ENCODE measurements around the gene PLXNA4.

PLXNA4 gene

DNA sequence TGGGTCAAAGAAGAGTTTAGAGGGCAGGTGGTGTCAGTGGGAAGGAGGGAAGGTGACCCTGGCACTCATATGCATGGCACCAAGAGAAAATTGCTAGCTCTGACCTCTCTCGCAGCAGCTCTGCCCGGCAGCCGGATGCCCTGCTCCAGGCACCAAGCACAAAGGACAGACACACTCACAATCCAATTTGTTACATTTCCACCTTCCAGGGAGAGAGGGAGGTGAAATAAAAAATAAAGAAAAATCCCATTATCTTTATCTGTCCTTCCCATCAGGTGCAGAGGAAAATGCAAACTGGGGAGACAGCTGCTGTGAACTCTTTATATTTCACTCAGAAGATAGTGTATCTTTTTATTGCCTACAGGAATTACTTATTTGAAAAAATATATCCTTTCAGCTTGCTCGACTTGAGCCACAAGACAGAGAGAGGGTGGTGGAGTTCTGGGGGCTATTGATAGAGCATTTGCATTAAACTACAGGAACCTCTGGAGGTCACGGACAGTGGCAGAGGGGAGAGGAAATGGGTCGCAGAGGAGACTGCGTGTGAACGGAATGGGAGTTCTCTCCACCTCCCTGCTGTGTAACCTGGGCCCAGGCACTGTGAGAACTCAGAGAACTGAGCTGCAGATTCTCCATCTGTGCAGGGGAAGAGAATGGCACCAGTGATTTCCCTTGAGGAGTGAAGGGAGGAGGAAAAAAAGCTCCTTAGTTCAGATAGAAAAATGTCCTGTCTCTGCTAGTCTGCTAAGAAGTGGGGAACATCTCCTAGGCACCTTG lies 421.4 kb downstream of the PLXNA4 start:
- TF ChIP-seq, protein P1, sequence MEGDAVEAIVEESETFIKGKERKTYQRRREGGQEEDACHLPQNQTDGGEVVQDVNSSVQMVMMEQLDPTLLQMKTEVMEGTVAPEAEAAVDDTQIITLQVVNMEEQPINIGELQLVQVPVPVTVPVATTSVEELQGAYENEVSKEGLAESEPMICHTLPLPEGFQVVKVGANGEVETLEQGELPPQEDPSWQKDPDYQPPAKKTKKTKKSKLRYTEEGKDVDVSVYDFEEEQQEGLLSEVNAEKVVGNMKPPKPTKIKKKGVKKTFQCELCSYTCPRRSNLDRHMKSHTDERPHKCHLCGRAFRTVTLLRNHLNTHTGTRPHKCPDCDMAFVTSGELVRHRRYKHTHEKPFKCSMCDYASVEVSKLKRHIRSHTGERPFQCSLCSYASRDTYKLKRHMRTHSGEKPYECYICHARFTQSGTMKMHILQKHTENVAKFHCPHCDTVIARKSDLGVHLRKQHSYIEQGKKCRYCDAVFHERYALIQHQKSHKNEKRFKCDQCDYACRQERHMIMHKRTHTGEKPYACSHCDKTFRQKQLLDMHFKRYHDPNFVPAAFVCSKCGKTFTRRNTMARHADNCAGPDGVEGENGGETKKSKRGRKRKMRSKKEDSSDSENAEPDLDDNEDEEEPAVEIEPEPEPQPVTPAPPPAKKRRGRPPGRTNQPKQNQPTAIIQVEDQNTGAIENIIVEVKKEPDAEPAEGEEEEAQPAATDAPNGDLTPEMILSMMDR (IDR thresholded peaks at IDR 0.05; ENCODE audit: insufficient read depth, low read length, poor library complexity, severe bottlenecking), result no peak
- no peak for TF ChIP-seq EZH2phosphoT487 (conservative IDR thresholded peaks at IDR 0.05; ENCODE audit: low read length)
- Histone ChIP-seq H3K9me3 (ENCODE audit: insufficient read depth, low read length) (no peaks in the 10 kb centered on the region), H3K4me3 (ENCODE audit: insufficient read depth, low read length, poor library complexity, severe bottlenecking) (no peak overlapping the region), H3K27me3 (ENCODE audit: low read length) (no peaks in the 10 kb centered on the region), H3K36me3 (ENCODE audit: low read length) (no peaks in the 10 kb centered on the region), H4K20me1 (ENCODE audit: low read depth, low read length) (no peaks in the 10 kb centered on the region), H3F3A (ENCODE audit: insufficient read depth) (no peaks in the 10 kb centered on the region), H3K4me2 (ENCODE audit: low read depth, low read length, poor library complexity, severe bottlenecking) (no peak overlapping the region), H3K9me2 (replicated peaks; ENCODE audit: insufficient read depth, low read length) (no peaks in the 10 kb centered on the region), H2AFZ (ENCODE audit: low read depth, low read length, severe bottlenecking) (no peak overlapping the region), H3K27ac (ENCODE audit: low read depth, low read length) (no peak overlapping the region), H3K79me2 (ENCODE audit: insufficient read depth, low read length) (no peaks in the 10 kb centered on the region), H3K9ac (ENCODE audit: low read length) (no peak overlapping the region)

DNA sequence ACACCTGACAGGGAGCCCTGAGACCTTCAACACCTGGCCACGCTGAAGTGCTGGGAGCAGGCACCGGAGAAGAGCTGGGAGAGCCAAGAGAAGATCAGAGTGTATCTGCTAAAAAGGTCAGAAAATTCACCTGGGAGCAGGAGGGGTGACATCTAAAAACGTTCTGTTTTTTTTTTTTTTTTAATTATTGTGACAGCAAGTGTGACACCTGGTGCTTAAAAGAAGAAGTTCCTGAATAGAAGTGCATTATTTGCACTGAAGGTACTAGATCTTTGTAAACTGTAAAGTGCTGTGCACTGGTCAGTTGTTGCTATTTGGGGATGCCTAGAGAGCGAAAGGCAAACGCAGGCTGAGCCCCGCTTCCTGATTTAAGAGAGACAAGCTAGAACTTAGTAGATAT lies 422.0 kb downstream of the PLXNA4 start:
- Histone ChIP-seq H3K4me3 (ENCODE audit: insufficient read depth, low read length, poor library complexity, severe bottlenecking) (no peak overlapping the region), H2AFZ (ENCODE audit: low read depth, low read length, severe bottlenecking) (no peak overlapping the region), H3K9ac (ENCODE audit: low read length) (no peak overlapping the region), H3K27ac (ENCODE audit: low read depth, low read length) (no peak overlapping the region), H4K20me1 (ENCODE audit: low read depth, low read length) (no peaks in the 10 kb centered on the region), H3K36me3 (ENCODE audit: low read length) (no peaks in the 10 kb centered on the region), H3F3A (ENCODE audit: insufficient read depth) (no peaks in the 10 kb centered on the region), H3K4me2 (ENCODE audit: low read depth, low read length, poor library complexity, severe bottlenecking) (no peak overlapping the region), H3K9me2 (replicated peaks; ENCODE audit: insufficient read depth, low read length) (no peaks in the 10 kb centered on the region), H3K27me3 (ENCODE audit: low read length) (no peaks in the 10 kb centered on the region), H3K79me2 (ENCODE audit: insufficient read depth, low read length) (no peaks in the 10 kb centered on the region), H3K9me3 (ENCODE audit: insufficient read depth, low read length) (no peaks in the 10 kb centered on the region)
- TF ChIP-seq, protein P1 (IDR thresholded peaks at IDR 0.05; ENCODE audit: insufficient read depth, low read length, poor library complexity, severe bottlenecking), result no peak
- TF ChIP-seq EZH2phosphoT487 (conservative IDR thresholded peaks at IDR 0.05; ENCODE audit: low read length), result no peak

DNA sequence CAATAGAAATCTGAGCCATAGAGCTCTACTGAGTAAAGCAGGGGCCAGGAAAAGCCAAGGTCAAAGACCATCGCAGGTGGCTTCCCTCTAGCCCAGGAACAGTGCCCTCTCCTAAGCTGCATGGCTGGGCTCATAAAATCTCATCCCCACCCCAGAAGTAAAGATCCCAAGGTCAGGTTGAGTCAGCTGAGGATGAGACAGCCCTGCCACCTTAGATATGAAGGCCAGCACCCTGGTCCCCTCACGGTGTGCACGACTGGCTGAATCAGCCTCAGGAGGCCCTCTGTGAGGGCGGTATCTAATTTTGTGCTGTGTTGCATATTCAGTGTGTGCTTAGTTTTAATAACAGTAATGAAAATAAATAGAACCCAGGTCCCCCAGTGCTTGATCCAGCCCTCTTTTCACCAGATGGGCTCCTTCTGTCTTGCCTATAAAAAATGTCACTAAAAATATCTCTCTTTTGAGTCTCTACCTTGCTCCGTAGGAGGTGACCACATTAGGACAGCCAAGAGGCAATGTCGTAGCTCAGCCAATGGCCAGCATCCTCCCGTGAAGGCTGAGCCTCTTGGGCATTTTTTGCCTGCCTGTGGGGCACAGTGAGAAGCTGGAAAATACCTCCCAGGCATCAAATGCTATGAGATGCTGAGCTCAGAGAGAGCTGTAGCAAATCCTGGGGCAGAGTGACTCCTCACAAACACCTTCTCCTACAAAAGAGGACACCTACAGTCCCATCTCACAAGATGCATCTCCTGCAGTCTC lies 424.0 kb downstream of the PLXNA4 start:
- H3K79me2 ChIP-seq (ENCODE audit: insufficient read depth, low read length), result no peaks in the 10 kb centered on the region
- no peak overlapping the region for H3K4me2 ChIP-seq (ENCODE audit: low read depth, low read length, poor library complexity, severe bottlenecking)
- H3K36me3 ChIP-seq (ENCODE audit: low read length), result no peaks in the 10 kb centered on the region
- TF ChIP-seq, protein P1 (IDR thresholded peaks at IDR 0.05; ENCODE audit: insufficient read depth, low read length, poor library complexity, severe bottlenecking), result no peak
- no peak for TF ChIP-seq EZH2phosphoT487 (conservative IDR thresholded peaks at IDR 0.05; ENCODE audit: low read length)
- H3F3A ChIP-seq (ENCODE audit: insufficient read depth), result no peaks in the 10 kb centered on the region
- no peaks in the 10 kb centered on the region for H3K9me3 ChIP-seq (ENCODE audit: insufficient read depth, low read length)
- no peaks in the 10 kb centered on the region for H3K9me2 ChIP-seq (replicated peaks; ENCODE audit: insufficient read depth, low read length)
- H3K27me3 ChIP-seq (ENCODE audit: low read length), result no peaks in the 10 kb centered on the region
- H4K20me1 ChIP-seq (ENCODE audit: low read depth, low read length), result no peaks in the 10 kb centered on the region
- H3K9ac ChIP-seq (ENCODE audit: low read length), result no peak overlapping the region
- H3K4me3 ChIP-seq (ENCODE audit: insufficient read depth, low read length, poor library complexity, severe bottlenecking), result no peak overlapping the region
- H3K27ac ChIP-seq (ENCODE audit: low read depth, low read length), result no peak overlapping the region
- H2AFZ ChIP-seq (ENCODE audit: low read depth, low read length, severe bottlenecking), result no peak overlapping the region
